MM.1S (cell line): ENCODE measurements around the gene LRIT1.

Source experiments
- DNase-seq: peaks from one replicate; pipeline ENCODE4 v3.0.0-alpha.2; 2015
- H2AFZ ChIP-seq: fragments of 300-600 bp; sonication (generic); 2 replicates; pipeline ENCODE4 v1.6.0; 2016; ENCODE audit warnings: antibody characterized with exemption, low read length
- H3F3A ChIP-seq: fragments of 300-600 bp; sonication (generic); 2 replicates; pipeline ENCODE4 v1.6.1; 2016; ENCODE audit warnings: mild to moderate bottlenecking, antibody characterized with exemption, low read length, moderate library complexity, mixed read lengths; ENCODE audit not compliant: insufficient read depth
- H3K27ac ChIP-seq: fragments of 300-600 bp; sonication (generic); 2 replicates; pipeline ENCODE4 v1.5.1; 2016; ENCODE audit warnings: mild to moderate bottlenecking, low read length
- H3K27me3 ChIP-seq: fragments of 300-600 bp; sonication (generic); replicated peaks from 2 replicates; pipeline ENCODE4 v1.6.0; 2016; ENCODE audit warnings: low read length; ENCODE audit not compliant: insufficient read depth
- H3K36me3 ChIP-seq: fragments of 300-600 bp; sonication (generic); replicated peaks from 2 replicates; pipeline ENCODE4 v1.6.1; 2016; ENCODE audit warnings: mild to moderate bottlenecking, low read length, mixed read lengths; ENCODE audit not compliant: insufficient read depth
- H3K4me1 ChIP-seq: fragments of 300-600 bp; sonication (generic); 2 replicates; pipeline ENCODE4 v1.6.1; 2016; ENCODE audit warnings: low read length, mixed read lengths
- H3K4me2 ChIP-seq: fragments of 300-600 bp; sonication (generic); 2 replicates; pipeline ENCODE4 v1.6.0; 2016; ENCODE audit warnings: low read depth, low read length
- H3K4me3 ChIP-seq: fragments of 300-600 bp; sonication (generic); 2 replicates; pipeline ENCODE4 v1.5.1; 2016; ENCODE audit warnings: low read length, mixed read lengths
- H3K79me2 ChIP-seq: fragments of 300-600 bp; sonication (generic); 2 replicates; pipeline ENCODE4 v1.6.1; 2016; ENCODE audit warnings: mixed run types, low read length, mixed read lengths
- H3K9ac ChIP-seq: fragments of 300-600 bp; sonication (generic); 2 replicates; pipeline ENCODE4 v1.6.1; 2016; ENCODE audit warnings: low read length, mixed read lengths
- H3K9me2 ChIP-seq: fragments of 300-600 bp; sonication (generic); replicated peaks from 2 replicates; pipeline ENCODE4 v1.6.1; 2016; ENCODE audit warnings: mild to moderate bottlenecking, low read length, mixed read lengths; ENCODE audit not compliant: insufficient read depth
- H3K9me3 ChIP-seq: fragments of 300-600 bp; sonication (generic); replicated peaks from 2 replicates; pipeline ENCODE4 v1.6.1; 2016; ENCODE audit warnings: mild to moderate bottlenecking, low read length, mixed read lengths; ENCODE audit not compliant: insufficient read depth
- H4K20me1 ChIP-seq: fragments of 300-600 bp; sonication (generic); 2 replicates; pipeline ENCODE4 v1.6.1; 2016; ENCODE audit warnings: mild to moderate bottlenecking, low read length, moderate library complexity, mixed read lengths; ENCODE audit not compliant: insufficient read depth
- EZH2 ChIP-seq: fragments of 300-600 bp; sonication (generic); optimal IDR thresholded peaks from 2 replicates; pipeline ENCODE3; 2017; ENCODE audit warnings: low read depth, mild to moderate bottlenecking, antibody characterized with exemption, low read length, mixed read lengths
- EZH2phosphoT487 ChIP-seq: fragments of 300-600 bp; sonication (generic); IDR thresholded peaks from 2 replicates; pipeline ENCODE4 v1.6.1; 2018; ENCODE audit warnings: antibody characterized with exemption, low read length
- TF ChIP-seq, protein P1 (sequence below): fragments of 300-600 bp; sonication (generic); IDR thresholded peaks from 2 replicates; pipeline ENCODE4 v1.5.1; 2016; ENCODE audit warnings: antibody characterized with exemption, low read length, mixed read lengths

Gene LRIT1

DNA sequence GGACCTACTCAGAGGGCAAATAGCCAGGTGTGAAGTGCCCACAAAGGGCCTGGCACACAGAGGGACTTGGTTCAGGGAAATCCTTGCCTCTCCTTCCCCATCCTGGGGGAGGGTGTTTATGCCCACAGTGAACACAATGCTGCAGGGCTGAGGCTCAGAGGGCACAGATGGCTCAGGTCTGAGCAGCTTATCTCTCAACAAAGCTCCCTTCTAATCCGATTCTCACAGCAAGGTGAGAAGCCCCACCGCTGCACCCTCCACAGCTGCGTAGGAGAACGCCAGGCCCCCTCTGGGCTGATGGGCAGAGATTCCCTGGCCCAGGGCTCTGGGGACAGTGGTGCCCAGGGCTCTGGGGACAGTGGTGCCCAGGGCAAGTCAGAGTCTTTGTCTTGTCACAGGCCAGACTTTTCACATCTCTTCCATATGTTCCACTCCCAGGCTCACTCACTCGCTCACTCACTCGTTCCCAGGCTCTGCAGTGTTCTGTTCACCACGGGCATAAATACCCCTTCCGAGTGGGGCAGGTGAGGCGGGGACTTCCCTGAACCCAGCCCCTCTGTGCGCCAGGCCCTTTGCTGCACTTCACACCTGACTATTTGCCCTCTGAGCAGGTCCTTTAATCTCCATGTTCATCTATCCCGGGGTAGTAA, 55.7 kb downstream of the LRIT1 start:
- H2AFZ ChIP-seq, result no peak overlapping the region
- H4K20me1 ChIP-seq, result no peaks in the 10 kb centered on the region
- DNase-seq, result no peak
- no peaks in the 10 kb centered on the region for H3K36me3 ChIP-seq
- no peak for TF ChIP-seq EZH2
- no peak for TF ChIP-seq EZH2phosphoT487
- TF ChIP-seq, protein P1, sequence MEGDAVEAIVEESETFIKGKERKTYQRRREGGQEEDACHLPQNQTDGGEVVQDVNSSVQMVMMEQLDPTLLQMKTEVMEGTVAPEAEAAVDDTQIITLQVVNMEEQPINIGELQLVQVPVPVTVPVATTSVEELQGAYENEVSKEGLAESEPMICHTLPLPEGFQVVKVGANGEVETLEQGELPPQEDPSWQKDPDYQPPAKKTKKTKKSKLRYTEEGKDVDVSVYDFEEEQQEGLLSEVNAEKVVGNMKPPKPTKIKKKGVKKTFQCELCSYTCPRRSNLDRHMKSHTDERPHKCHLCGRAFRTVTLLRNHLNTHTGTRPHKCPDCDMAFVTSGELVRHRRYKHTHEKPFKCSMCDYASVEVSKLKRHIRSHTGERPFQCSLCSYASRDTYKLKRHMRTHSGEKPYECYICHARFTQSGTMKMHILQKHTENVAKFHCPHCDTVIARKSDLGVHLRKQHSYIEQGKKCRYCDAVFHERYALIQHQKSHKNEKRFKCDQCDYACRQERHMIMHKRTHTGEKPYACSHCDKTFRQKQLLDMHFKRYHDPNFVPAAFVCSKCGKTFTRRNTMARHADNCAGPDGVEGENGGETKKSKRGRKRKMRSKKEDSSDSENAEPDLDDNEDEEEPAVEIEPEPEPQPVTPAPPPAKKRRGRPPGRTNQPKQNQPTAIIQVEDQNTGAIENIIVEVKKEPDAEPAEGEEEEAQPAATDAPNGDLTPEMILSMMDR, result no peak
- no peaks in the 10 kb centered on the region for H3K79me2 ChIP-seq
- H3K9me3 ChIP-seq, result no peaks in the 10 kb centered on the region
- no peaks in the 10 kb centered on the region for H3K27me3 ChIP-seq
- H3K4me3 ChIP-seq, result no peak overlapping the region
- no peaks in the 10 kb centered on the region for H3K4me1 ChIP-seq
- H3K9ac ChIP-seq, result no peak overlapping the region
- no peaks in the 10 kb centered on the region for H3F3A ChIP-seq
- no peaks in the 10 kb centered on the region for H3K9me2 ChIP-seq
- no peak overlapping the region for H3K4me2 ChIP-seq
- no peak overlapping the region for H3K27ac ChIP-seq

DNA sequence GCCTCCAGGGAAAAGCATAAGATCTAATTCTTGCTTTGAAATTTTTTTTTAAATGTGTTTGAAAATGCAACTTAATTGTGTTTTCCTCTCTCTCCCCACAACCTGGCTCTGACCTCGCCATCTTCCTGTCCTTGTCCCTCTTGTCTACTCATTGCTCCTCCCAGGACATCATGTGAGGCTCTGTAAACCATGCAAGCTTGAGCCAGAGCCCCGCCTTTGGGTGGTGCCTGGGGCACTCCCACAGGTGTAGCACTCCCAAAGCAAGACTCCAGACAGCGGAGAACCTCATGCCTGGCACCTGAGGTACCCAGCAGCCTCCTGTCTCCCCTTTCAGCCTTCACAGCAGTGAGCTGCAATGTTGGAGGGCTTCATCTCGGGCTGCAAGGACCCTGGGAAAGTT, 56.8 kb downstream of the LRIT1 start:
- Histone ChIP-seq H3K9me2 (no peaks in the 10 kb centered on the region), H3K79me2 (no peaks in the 10 kb centered on the region), H3K4me1 (no peaks in the 10 kb centered on the region), H3K36me3 (no peaks in the 10 kb centered on the region), H4K20me1 (no peaks in the 10 kb centered on the region), H3K27me3 (no peaks in the 10 kb centered on the region), H3K4me2 (no peak overlapping the region), H2AFZ (peak overlapping the region; percentile 7; the same call in 1 of the 2 replicates), H3K4me3 (no peak overlapping the region), H3K9ac (no peak overlapping the region), H3K27ac (no peak overlapping the region), H3F3A (no peaks in the 10 kb centered on the region), H3K9me3 (no peaks in the 10 kb centered on the region)
- TF ChIP-seq, protein P1, result no peak
- TF ChIP-seq EZH2 (no peak), EZH2phosphoT487 (no peak)
- DNase-seq, result no peak

GRCh38 chr10:84181631-84182030, 59.7 kb downstream of the LRIT1 start:
- no peaks in the 10 kb centered on the region for H3K36me3 ChIP-seq
- no peaks in the 10 kb centered on the region for H4K20me1 ChIP-seq
- no peaks in the 10 kb centered on the region for H3K27me3 ChIP-seq
- TF ChIP-seq, protein P1, result no peak
- TF ChIP-seq EZH2phosphoT487 (no peak), EZH2 (no peak)
- no peak overlapping the region for H3K9ac ChIP-seq
- H2AFZ ChIP-seq, result no peak overlapping the region
- no peak overlapping the region for H3K4me3 ChIP-seq
- H3K9me3 ChIP-seq, result no peaks in the 10 kb centered on the region
- H3K27ac ChIP-seq, result no peak overlapping the region
- no peak overlapping the region for H3K4me2 ChIP-seq
- no peaks in the 10 kb centered on the region for H3K9me2 ChIP-seq
- H3F3A ChIP-seq, result no peaks in the 10 kb centered on the region
- H3K79me2 ChIP-seq, result no peaks in the 10 kb centered on the region
- H3K4me1 ChIP-seq, result no peaks in the 10 kb centered on the region
- DNase-seq, result no peak
